ENCODE results near the gene TRMT1. TPM values are rescaled to one million over a fixed set of nuclear protein-coding genes. Genes with fewer than 3 reads are reported as not detected.
A peak's percentile ranks its signal among the peaks of the same experiment; 100 is the strongest.

The TRMT1 gene
- total RNA-seq, 4 donors from 2014 or later = 25.7 to 30.0 (median 28.7) TPM

DNA sequence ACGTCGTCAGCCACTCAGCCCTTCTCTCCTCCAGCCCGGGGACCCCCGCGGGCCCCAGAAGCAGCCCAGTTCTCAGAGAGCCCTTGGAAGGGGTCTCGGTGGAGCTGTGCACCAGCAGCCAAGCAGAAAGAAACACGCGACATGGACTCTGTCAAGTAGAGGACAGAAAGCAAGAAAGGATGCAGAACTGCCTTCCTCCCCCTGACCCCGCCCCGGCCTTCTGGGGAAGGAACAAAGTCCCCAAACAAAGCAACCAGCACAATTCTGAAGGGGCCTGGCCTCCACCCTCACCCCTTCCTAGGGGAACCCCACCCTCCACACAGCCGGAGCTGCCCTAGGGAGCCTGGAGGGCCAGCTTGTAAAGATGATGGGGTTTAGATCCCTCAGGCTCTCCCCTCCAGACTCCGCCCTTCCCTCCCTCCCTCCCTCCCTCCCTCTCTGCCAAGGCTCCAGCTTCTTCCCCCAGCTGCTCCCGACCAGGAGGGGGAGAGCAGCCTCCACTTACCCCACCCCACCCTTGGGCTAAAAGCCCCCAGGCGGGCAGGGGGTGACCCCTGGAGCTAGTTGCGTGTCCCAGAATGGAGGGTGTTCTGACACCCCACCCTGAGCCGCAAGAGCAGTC is 21.7 kb downstream of the TRMT1 start:
- ATAC-seq = no peak
- peaks cover 9% of the 10 kb centered on the region for H3K27me3 ChIP-seq
- TF ChIP-seq POLR2A (IDR thresholded peaks at IDR 0.05) (no peak), EP300 (IDR thresholded peaks at IDR 0.05) (no peak), POLR2AphosphoS5 (IDR thresholded peaks at IDR 0.05) (no peak)
- TF ChIP-seq, protein P1, sequence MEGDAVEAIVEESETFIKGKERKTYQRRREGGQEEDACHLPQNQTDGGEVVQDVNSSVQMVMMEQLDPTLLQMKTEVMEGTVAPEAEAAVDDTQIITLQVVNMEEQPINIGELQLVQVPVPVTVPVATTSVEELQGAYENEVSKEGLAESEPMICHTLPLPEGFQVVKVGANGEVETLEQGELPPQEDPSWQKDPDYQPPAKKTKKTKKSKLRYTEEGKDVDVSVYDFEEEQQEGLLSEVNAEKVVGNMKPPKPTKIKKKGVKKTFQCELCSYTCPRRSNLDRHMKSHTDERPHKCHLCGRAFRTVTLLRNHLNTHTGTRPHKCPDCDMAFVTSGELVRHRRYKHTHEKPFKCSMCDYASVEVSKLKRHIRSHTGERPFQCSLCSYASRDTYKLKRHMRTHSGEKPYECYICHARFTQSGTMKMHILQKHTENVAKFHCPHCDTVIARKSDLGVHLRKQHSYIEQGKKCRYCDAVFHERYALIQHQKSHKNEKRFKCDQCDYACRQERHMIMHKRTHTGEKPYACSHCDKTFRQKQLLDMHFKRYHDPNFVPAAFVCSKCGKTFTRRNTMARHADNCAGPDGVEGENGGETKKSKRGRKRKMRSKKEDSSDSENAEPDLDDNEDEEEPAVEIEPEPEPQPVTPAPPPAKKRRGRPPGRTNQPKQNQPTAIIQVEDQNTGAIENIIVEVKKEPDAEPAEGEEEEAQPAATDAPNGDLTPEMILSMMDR (IDR thresholded peaks at IDR 0.05) = no peak
- H3K36me3 ChIP-seq = peaks cover 0 to 29% of the 10 kb centered on the region in 2 donors
- no peaks in the 10 kb centered on the region for H3K9me3 ChIP-seq
- 27 to 67% methylated on average over 2 to 3 of the region's 16 CpGs for WGBS, 2 donors (ENCODE audit: low coverage in 1 of 2)
- peak overlapping the region in 1 of 2 donors; percentile 33 for H3K4me3 ChIP-seq
- H3K27ac ChIP-seq = peak overlapping the region in 3 of 4 donors; percentile 85 to 89 (median 85)
- peaks cover 0 to 98% (median 54%) of the 10 kb centered on the region in 3 donors for H3K4me1 ChIP-seq

DNA sequence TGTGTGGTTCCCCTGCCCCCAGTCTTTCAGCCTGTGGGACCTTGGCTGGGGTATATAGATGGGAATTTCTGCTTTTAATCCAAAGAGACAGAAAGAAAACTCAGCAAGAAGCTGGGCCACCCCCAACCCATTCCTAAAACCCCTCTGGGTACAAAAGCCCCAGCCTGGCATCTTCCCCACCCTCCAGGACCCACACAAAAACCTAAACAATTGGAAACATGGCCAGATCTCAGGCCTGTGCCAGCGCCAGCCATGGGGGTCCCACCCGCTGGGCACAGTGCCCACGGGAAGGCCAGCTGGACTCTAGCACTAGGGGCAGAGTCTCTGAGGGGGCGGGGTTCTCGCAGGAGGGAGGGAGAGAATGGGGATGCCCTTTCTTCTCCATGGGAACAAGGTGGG is 22.4 kb downstream of the TRMT1 start:
- H3K27ac ChIP-seq = peak overlapping the region in 3 of 4 donors; percentile 85 to 89 (median 85)
- peaks cover 0 to 98% (median 61%) of the 10 kb centered on the region in 3 donors for H3K4me1 ChIP-seq
- no peak for ATAC-seq

DNA sequence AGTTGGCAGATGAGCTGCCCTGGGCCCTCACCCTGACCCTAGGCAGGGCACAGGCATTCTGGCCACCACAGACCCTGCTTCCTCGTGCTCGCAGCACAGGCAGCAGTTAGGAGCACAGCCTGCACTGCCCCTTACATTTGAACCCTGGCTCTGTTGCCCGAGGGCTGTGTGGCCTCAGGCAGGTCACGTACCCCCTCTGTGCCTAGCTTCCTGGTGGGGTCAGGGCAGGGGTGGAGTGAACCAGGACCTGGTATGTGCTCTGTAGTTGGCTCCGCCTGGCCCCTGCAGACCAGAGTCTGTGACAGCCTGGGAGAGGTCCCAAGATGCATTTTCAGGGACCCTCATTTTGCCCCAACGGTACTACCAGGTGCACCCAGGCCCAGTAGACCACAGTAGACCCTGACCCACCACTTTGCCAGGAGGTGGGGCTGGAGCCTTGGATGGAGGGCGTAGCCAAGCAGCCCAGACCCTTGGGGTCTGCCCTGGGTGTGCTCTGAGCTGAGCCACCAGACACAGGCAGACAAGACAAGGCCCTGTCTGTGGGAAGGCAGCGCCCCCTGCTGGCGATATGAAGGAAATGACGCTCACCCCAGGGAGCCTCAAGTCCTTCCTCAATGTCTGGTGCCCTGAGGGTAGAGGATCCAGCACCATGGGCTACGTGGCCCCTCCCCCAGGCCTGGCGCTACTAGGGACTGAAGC is 23.0 kb downstream of the TRMT1 start:
- H3K27me3 ChIP-seq = peaks cover 9% of the 10 kb centered on the region
- H3K4me1 ChIP-seq = peaks cover 0 to 96% (median 56%) of the 10 kb centered on the region in 3 donors
- peaks cover 0 to 39% of the 10 kb centered on the region in 2 donors for H3K36me3 ChIP-seq
- no peak overlapping the region for H3K4me3 ChIP-seq
- 20 to 80% methylated on average over 1 of the region's 12 CpGs for WGBS, 2 donors (ENCODE audit: low coverage in 1 of 2)
- H3K9me3 ChIP-seq = no peaks in the 10 kb centered on the region
- TF ChIP-seq, protein P1 (IDR thresholded peaks at IDR 0.05) = peak in 3 of 4 experiments; percentile 94 to 98 (median 98)
- TF ChIP-seq POLR2A (IDR thresholded peaks at IDR 0.05) = no peak
- ATAC-seq = peak; percentile 70
- peak overlapping the region in 3 of 4 donors; percentile 85 to 89 (median 85) for H3K27ac ChIP-seq

More for the DNA sequence above, 22.4 kb downstream of the TRMT1 start:
- Histone ChIP-seq H3K36me3 (peaks cover 0 to 35% of the 10 kb centered on the region in 2 donors), H3K9me3 (no peaks in the 10 kb centered on the region), H3K27me3 (peaks cover 9% of the 10 kb centered on the region), H3K4me3 (no peak overlapping the region)
- no CpG with 5 or more reads among the region's 5 CpGs for WGBS, 2 donors (ENCODE audit: low coverage in 1 of 2)
- TF ChIP-seq, protein P1 (IDR thresholded peaks at IDR 0.05) = no peak
- TF ChIP-seq EP300 (IDR thresholded peaks at IDR 0.05) (no peak), POLR2AphosphoS5 (IDR thresholded peaks at IDR 0.05) (no peak), POLR2A (IDR thresholded peaks at IDR 0.05) (no peak)

DNA sequence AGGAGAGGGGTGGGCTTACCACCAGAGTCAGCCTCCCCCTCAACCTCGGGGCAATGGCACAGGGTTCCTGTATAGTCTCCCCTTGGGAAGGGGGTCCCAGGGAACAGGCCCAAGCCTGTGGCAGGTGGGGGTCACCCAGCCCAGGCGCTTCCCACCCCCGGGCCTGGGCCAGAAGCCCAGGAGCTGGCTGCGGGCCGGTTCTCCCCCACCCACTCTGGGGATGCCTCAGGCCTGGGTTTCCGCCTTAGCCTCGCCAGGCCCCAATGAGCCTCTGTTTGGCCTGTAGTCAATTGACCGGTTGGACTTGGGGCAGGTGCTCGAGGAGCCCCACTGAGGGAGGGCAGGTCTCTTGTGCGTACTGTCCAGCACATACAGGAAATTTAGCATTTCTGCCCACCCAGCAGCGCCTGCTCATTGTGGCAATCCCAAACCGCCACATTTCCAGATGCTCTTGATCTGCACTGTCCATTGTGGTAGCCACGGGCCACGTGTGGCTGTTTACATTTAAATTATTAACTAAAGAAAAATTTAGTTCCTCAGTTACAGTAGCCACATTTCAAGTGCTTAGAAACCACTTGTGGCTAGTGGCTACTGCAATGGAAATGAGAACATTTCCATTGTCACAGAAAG is 23.8 kb downstream of the TRMT1 start:
- no peak for TF ChIP-seq POLR2A (IDR thresholded peaks at IDR 0.05)
- TF ChIP-seq EP300 (IDR thresholded peaks at IDR 0.05) = no peak
- TF ChIP-seq, protein P1 (IDR thresholded peaks at IDR 0.05) = no peak
- Histone ChIP-seq H3K27ac (peak overlapping the region in 3 of 4 donors; percentile 85 to 89 (median 85)), H3K36me3 (peaks cover 0 to 44% of the 10 kb centered on the region in 2 donors), H3K27me3 (peaks cover 5% of the 10 kb centered on the region), H3K9me3 (no peaks in the 10 kb centered on the region), H3K4me1 (peaks cover 0 to 88% (median 56%) of the 10 kb centered on the region in 3 donors), H3K4me3 (no peak overlapping the region)
- WGBS, 2 donors (ENCODE audit: low coverage in 1 of 2) = 44% methylated on average over 3 of the region's 14 CpGs; no CpG with 5 or more reads in 1 of the 2 donors
- no peak for ATAC-seq

Data from gastroesophageal sphincter (tissue), 4 donors.